Ovary (tissue), 3 donors: Measurements from ENCODE around the gene SERPINB13.

Source experiments
- CTCF ChIP-seq, 3 donors: fragments of 450-650 bp in 2 of 3; fragments of 200-600 bp in 1 of 3; IDR thresholded peaks; one replicate each; pipeline versions ENCODE4 v1.5.1 to v1.8.0; 2016 to 2022; ENCODE audit warnings: antibody characterized with exemption in 3 of 3, mild to moderate bottlenecking in 1 of 3
- EP300 ChIP-seq: sonication (generic); formaldehyde crosslinking; IDR thresholded peaks from one replicate; pipeline ENCODE4 v1.6.1; 2017; ENCODE audit warnings: antibody characterized with exemption
- POLR2A ChIP-seq: fragments of 450-650 bp; IDR thresholded peaks from one replicate; pipeline ENCODE4 v1.6.1; 2017; ENCODE audit warnings: antibody characterized with exemption, mild to moderate bottlenecking, moderate library complexity
- donor health status: DM: no; HTN: no; CAD: no.

DNA sequence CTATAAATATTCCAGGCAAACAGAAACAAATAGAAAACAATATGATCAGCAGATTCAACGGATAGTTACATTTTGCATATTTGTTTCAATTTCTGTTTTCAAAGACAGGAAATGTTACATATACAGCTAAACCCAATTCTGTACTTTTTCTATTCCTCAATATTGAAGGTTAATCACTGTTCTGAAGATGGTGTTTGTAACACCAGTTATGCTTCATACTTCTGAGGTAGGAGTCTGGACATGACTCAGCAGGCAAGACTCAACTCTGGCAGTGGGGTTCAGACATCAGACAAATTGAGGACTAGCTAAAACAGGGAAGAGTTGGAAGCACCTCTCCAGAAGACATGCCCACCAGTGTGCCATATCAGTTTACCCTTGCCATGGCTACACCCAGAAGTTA lies 16.6 kb downstream of the SERPINB13 start:
- no peak for TF ChIP-seq CTCF (IDR thresholded peaks at IDR 0.05)
- no peak for TF ChIP-seq EP300
- no peak for TF ChIP-seq POLR2A
